Posterior vena cava (tissue), 2 donors: ENCODE measurements around the gene CFAP46. TPM values are rescaled to one million over a fixed set of nuclear protein-coding genes. Genes with fewer than 3 reads are reported as not detected.
"Not testable (repeated sequence)": the region's sequence is repeated elsewhere in the genome, so short reads cannot be mapped to it uniquely, and the experiment has no call there.

Source experiments
- DNase-seq: peaks from one replicate; pipeline ENCODE4 v3.0.0-alpha.2; 2020; ENCODE audit warnings: low spot score
- intact Hi-C, 2 donors: fragments of 100-400 bp; cut with DNase I; formaldehyde crosslinking; loops; one replicate each; pipeline versions ENCODE4 v1.14.1 to v1.14.2; 2022 to 2023
- total RNA-seq, 2 donors: library from RNA; stranded (reverse); fragmentation: NEBNext Ultra II Directional; extraction: Animal tissue kit (Norgen Biotek cat#: 25700); gene quantifications; one replicate each; pipeline ENCODE4 v1.2.1, GENCODE V29; 2021
- donor health status: DM: yes; HTN: yes; CAD: no.
- donor health status: DM: yes; HTN: yes; CAD: no.

Gene CFAP46
- total RNA-seq, 2 donors from 2014 or later = 0.14 to 0.81 TPM

DNA sequence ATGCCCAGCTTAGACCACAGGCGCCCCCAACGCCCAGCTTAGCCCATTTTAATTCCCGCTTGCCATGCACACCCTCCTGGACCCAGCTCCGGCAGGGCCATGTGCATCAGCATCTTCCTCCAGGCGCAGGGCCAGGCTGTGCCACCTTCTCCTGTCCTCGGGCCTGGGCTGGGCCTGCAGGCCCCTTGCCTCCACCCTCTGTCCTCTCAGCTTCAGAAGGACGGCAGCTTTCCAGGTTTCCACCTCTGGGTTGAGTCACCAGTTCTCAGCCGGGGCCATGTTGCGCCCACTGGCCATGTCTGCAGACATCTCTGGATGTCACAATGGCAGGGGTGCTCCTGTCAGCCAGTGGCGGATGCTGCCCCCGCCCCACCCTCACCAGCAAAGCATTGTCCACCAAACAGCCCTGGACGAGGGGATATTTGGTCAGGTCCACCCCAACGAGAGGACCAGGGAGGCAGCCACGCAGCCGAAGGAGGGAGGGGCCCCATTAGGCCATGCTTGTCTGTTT is 97.3 kb downstream of the CFAP46 start:
- intact Hi-C loops = no loop called here
- peak; percentile 52 for DNase-seq

DNA sequence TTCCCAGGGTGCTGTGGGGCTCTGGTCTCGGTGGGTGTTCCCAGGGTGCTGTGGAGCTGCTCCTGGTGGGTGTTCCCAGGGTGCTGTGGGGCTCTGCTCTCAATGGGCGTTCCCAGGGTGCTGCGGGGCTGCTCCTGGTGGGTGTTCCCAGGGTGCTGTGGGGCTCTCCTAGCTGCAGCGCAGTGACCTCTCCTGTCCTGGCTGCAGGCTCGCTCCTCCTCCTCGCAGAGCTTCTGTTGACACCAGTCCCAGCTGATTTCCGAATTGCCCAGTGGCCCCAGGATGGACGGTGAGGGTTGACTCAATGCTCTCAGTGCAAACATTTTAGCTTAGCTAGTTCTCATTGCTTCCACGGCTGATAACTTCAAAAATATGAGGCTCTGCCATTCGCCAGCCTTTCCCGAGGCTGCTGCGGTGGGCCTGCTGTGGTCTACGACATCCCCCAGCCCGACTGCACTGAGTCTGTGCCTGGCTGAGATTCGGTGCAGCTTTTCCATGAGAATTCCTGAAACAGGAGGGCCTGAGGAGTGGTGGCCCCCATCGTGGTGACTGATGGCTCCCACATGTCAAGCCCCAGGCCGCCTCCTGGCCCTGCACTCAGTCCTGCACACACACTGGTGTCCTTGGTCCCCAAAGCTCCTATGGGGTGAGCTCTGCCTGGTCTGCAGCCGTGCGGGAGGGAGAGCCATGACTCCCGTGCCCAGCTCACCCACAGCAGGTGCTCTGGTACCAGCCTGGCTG is 98.1 kb downstream of the CFAP46 start:
- DNase-seq = peak; percentile 62
- intact Hi-C loops = no loop called here

- intact Hi-C loops = not testable (repeated sequence)
- peak; percentile 41 for DNase-seq
Observed at GRCh38 chr10:132843276-132843675, 99.1 kb downstream of the CFAP46 start.

GRCh38 chr10:132842397-132842796 is 100.0 kb downstream of the CFAP46 start:
- no peak for DNase-seq
- intact Hi-C loops = no loop called here

DNA sequence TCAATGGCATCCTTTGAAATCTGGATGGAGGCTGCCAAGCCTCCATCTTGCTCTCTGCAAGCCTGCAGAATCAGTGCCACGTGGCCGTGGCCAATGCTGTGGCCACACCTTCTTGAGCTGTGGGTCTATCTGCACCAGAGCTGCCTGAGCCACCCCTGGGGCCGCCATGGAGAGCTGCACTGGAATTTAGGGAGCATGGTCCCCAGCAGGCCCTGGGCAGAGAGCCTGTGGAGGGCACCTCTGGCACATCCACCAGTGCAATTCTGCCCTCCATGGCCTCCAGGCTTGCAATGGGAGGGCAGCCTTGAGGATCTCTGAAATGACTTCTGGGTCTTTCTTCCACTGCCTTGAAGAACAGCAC is 100.8 kb downstream of the CFAP46 start:
- DNase-seq = peak; percentile 41
- intact Hi-C loops = no loop called here

- DNase-seq = no peak
- intact Hi-C loops = no loop called here
Observed at GRCh38 chr10:132840698-132841614, 101.4 kb downstream of the CFAP46 start.

- intact Hi-C loops = no loop called here
Observed at GRCh38 chr10:132839061-132839460, 103.3 kb downstream of the CFAP46 start.

GRCh38 chr10:132838346-132838970 is 103.9 kb downstream of the CFAP46 start:
- peak; percentile 61 for DNase-seq
- intact Hi-C loops = no loop called here

More at GRCh38 chr10:132839061-132839460, 103.3 kb downstream of the CFAP46 start:
- no peak for DNase-seq

GRCh38 chr10:132837905-132838304 is 104.5 kb downstream of the CFAP46 start:
- intact Hi-C loops = no loop called here
- peak; percentile 76 for DNase-seq

DNA sequence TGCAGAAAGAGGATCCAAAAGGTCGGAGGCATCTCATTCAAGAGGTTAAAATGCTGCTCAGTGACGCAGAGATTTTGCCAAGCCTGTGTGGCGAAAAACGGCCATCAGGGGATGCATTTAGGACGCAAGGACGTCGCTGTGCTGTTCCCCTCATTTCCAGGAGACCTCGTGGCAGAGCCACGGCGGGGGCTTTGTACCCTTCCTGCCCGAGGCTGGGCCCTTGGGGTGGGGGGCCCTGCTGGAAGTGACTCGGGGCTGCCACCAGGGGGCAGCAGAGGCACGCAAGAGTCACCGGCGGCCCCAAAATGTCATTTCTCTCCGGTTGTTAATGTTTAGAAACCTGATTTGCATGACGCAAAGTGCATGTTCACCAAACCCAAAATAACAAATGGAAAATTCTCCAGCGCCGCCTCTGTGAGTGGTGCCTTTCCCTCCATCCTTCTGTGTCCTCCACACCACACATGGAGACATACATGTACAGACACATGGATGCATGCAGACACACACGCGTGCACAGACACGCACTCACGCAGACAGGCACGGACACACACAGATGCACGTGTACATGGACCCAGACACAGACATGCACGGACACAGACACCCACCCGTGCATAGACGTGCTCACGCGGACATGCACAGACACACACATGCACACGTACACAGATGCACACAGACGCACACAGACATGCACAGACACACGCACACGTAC is 105.4 kb downstream of the CFAP46 start:
- intact Hi-C loops = no loop called here
- peak; percentile 79 for DNase-seq

GRCh38 chr10:132836248-132836831 is 106.0 kb downstream of the CFAP46 start:
- DNase-seq = no peak
- intact Hi-C loops = no loop called here

GRCh38 chr10:132835848-132836233 is 106.5 kb downstream of the CFAP46 start:
- no peak for DNase-seq
- intact Hi-C loops = no loop called here

- no peak for DNase-seq
Observed at GRCh38 chr10:132834891-132835847, 107.2 kb downstream of the CFAP46 start.

DNA sequence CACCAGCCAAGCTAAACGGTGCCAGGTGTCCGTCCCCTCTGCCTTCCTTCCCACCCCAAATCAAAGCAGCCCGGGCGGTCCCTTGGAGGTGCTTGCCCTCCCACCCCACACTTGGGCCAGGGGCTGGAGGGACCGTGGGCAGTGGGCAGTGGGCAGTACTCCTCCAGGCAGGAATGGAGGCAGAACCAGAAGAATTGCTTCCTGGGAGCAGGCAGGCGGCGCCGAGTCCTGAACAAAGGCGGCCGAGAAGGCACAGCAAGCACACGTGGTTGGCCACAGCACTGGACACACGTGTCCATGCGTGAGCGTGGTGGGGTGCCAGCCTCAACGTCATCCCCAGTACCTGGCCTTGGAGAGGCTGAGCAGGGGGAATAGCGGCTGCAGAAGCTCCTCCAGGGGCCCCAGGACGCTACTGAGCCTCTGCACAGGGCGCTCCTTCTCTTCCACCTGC is 108.0 kb downstream of the CFAP46 start:
- intact Hi-C loops = loop anchor here in 1 of 2 donors (5.0 kb wide), 1 partner anchor 1142 kb away; no protein-coding TSS in a partner anchor
- DNase-seq = no peak

More at GRCh38 chr10:132834891-132835847, 107.2 kb downstream of the CFAP46 start:
- intact Hi-C loops = loop anchor here in 1 of 2 donors (5.0 kb wide), 1 partner anchor 1143 kb away; no protein-coding TSS in a partner anchor

DNA sequence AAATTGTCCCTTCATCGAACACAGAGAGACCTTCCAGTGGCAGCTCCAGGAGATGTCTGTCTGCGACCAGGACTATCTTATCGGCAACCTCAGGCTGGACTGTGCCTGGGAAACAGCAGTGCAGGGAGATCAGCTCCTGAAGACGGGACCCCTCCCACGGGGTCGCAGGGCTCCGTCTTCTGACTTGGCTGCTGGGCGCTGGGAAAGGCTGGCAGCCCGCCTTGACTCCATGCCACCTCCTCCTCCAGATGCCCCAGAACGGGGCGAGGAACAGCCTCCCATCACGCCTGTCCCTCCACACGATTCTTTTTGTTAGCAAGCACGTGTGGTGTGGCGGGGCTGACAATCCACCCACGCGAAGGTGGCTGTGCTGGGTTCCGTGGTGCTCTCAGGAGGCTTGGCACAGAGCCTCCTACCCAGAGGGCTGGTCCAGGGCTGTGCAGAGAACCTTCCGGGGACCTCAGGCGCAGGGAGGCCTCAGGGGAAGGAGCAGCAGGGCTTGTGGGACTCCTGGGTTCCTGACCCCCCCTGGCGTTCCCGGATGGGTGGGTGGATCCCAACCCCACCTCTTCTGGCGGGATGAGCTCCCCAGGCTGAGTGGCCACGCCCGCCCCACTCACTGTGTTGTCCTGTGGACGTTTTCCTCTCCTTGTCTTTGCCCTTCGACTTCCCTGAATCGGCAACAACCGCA is 108.8 kb downstream of the CFAP46 start:
- no peak for DNase-seq
- intact Hi-C loops = loop anchor here in 1 of 2 donors (1.0 to 5.0 kb wide), 2 partner anchors 66 to 1141 kb away; no protein-coding TSS in a partner anchor

- DNase-seq = no peak
- intact Hi-C loops = loop anchor here in 1 of 2 donors (5.0 kb wide), 1 partner anchor 1140 kb away; no protein-coding TSS in a partner anchor
Observed at GRCh38 chr10:132832186-132832969, 110.0 kb downstream of the CFAP46 start.
